Fibroblast of skin of right biceps (primary cell): Measurements from ENCODE around the gene MDN1.
"Not testable (repeated sequence)": the region's sequence is repeated elsewhere in the genome, so short reads cannot be mapped to it uniquely, and the experiment has no call there.

ENCODE experiments used
- DNase-seq: peaks from one replicate; pipeline ENCODE4 v3.0.0-alpha.2; 2013

The MDN1 gene

DNA sequence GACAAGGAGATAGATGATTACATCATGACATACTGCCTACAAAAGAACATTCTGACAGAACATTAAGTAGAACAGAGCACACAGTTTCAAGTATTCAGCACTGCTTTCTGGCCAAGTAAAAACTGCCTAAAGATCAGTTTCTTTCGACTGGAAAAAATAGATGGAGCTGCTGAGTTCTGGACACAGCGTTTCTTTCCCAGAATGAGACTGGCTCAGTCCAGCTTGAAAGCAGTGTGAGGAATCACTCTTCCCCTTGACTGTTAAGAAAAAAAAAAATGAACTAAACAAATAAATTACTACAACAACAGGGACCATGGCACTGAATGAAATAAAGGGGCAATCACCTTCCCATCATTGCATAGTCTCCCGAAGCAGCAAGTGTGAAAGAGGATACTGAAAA is 176.6 kb downstream of the MDN1 start:
- DNase-seq: no peak

GRCh38 chr6:89641581-89641980 is 178.0 kb downstream of the MDN1 start:
- DNase-seq: not testable (repeated sequence)

GRCh38 chr6:89640804-89641203 is 178.8 kb downstream of the MDN1 start:
- peak; percentile 62 for DNase-seq

- DNase-seq: peak; percentile 92
Measured at GRCh38 chr6:89638320-89639195, 181.0 kb downstream of the MDN1 start, which contains the start of gene LYRM2. Gene LYRM2, minus strand, starts transcription at chr6:89638747. Its CDS starts 31 bp downstream, at chr6:89638716.

DNA sequence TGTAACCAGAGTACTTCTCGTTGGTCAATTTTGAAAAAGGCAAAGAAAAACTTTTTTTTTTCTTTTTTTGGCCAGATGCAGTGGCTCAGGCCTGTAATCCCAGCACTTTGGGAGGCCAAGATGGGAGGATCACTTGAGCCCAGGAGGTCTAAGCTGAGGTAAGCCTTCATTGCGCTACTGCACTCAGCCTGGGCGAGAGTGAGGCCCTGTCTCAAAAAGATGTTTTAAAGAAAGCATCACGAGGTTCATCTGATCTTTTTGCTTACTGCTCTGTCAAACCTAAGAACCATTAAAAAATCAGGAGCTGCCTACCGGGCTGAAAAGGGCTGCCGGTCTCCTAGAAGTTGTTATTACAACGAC is 181.7 kb downstream of the MDN1 start:
- DNase-seq: no peak

DNA sequence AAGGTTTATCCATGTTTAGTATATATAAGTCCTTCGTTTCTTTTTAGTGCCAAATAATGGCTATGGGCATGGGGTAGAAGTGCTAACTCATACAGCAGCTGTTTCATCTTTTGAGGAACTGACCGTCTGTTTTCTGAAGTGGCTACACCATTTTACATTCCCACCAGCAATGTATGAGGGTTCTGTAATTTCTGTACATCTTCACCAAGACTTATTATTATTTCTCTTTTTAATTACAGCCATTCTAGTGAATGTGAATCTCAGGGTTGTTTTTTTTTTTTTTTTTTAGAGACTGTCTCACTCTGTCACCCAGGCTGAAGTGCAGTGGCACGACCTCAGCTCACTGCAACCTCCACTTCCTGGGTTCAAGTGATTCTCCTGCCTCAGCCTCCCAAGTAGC is 183.2 kb downstream of the MDN1 start:
- not testable (repeated sequence) for DNase-seq

- no peak for DNase-seq
Measured at GRCh38 chr6:89630488-89630887, 189.1 kb downstream of the MDN1 start.

- no peak for DNase-seq
Measured at GRCh38 chr6:89623749-89624148, 195.8 kb downstream of the MDN1 start.

DNA sequence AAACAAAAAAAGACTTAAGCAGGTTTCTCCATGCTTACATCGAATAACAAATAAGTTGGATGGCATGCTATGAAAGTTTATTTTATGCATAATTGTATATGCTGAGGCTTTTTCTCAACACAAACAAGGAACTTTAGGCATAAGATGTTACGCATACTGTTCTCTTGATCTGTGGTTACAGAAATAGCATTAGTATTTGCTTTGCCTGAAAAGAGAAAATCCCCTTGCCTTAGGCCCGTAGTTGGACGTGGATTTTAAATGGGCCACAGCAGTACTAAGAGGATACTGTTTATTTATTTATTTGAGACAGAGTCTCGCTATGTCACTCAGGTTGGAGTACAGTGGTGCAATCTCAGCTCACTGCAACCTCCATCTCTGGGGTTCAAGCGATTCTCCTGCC is 200.0 kb downstream of the MDN1 start:
- no peak for DNase-seq

- no peak for DNase-seq
Measured at GRCh38 chr6:89618026-89618425, 201.6 kb downstream of the MDN1 start.

DNA sequence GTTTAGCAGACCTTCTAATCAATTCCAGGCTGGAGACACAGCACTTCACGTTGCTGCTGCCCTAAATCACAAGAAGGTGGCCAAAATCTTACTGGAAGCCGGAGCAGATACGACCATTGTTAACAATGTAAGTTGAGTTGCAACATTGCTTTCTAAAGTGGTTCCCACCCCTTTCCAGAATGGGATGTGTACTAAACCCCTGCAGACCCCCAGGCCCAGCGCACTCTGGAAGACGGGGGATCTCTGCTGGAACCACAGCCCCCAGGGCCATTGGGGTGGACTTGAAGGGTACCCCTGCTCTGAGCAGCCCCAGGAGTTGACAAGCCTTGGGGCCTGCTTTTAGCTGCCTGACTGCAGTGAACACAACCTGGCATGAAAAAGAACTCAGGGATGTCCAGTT is 203.1 kb downstream of the MDN1 start:
- no peak for DNase-seq

DNA sequence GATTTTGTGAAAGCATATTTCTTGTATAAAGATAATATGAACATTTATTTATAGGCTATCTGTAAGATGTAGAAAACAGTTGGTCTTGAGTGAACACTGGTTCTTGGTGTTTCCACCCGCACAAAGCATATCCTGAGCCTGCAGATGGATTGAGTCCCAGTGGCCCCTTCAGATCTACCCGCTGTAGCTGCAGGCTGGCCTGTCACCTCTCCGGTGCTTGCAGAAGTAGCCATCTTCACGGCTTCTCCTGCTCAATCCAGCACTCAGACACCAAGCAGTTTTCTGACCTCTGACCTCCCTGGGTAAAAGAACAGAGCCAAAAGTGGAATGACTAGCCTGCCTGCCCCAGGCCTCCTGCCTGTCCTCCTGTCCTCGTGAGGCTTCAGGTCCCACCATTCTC is 203.7 kb downstream of the MDN1 start:
- no peak for DNase-seq

DNA sequence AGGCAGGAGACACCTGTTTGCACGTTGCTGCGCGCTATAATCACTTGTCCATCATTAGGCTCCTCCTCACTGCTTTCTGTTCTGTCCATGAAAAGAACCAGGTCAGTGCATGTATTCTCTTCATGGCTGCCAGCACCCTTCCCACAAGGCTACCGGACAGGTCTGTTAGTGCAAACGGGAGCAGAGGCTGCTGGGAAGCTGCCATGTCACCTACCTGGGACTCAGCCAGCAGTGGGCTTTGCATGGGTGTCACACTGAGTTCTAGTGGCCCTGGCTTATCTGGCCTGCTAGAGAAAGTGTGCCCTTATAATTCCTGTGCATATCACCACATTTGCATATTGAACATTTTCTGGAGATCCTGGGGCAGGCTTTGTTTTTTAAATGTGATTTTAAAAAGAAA is 205.8 kb downstream of the MDN1 start:
- DNase-seq: no peak

- DNase-seq: no peak
Measured at GRCh38 chr6:89612121-89612520, 207.5 kb downstream of the MDN1 start.

- peak; percentile 30 for DNase-seq
Measured at GRCh38 chr6:89611666-89612065, 207.9 kb downstream of the MDN1 start.

DNA sequence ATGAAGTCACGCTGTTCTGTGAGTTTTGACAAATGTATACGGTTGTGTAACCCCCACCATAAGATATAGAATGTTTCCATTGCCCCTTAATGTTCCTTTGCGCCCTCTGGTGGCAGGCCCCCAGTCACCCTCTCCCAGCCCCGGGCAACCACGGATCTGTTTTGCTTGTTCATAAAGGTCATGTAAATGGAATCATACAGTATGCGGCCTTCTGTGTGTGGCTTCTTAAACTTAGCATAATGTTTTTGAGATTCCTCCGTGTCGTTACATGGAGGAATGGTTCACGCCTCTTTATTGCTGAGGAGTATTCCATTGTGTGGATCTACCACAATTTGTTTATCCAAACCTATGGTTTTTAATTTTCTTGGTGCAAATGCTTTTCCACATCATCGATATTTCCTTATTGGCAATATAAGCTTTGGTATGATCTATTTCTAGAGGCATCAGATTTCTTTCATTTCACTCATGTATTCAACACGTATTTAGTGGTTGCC is 209.4 kb downstream of the MDN1 start:
- DNase-seq: peak; percentile 40

- no peak for DNase-seq
Measured at GRCh38 chr6:89605861-89606260, 213.7 kb downstream of the MDN1 start.

GRCh38 chr6:89604653-89605052 is 214.9 kb downstream of the MDN1 start:
- no peak for DNase-seq

DNA sequence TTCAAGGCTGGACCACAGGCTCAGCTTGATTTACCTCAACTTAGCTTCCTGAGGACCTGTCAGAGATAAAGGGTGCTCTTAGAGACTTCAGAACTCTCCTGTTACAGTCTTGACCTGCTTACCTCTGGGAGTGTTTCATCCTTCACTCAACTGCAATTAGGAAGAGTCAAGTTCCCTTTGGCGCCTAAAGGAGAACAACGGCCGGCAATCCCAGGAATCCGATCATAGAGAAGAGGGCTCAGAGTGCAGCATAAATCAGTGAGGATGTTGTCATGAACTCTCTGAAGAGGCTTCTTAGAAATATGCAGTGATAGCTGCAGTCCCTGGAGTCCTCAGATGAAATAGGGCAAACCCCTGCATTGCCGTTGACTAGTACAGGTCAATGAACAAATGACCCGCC is 217.4 kb downstream of the MDN1 start:
- DNase-seq: no peak

- DNase-seq: no peak
Measured at GRCh38 chr6:89599727-89600126, 219.9 kb downstream of the MDN1 start.

- peak; percentile 44 for DNase-seq
Measured at GRCh38 chr6:89597988-89598387, 221.6 kb downstream of the MDN1 start.

DNA sequence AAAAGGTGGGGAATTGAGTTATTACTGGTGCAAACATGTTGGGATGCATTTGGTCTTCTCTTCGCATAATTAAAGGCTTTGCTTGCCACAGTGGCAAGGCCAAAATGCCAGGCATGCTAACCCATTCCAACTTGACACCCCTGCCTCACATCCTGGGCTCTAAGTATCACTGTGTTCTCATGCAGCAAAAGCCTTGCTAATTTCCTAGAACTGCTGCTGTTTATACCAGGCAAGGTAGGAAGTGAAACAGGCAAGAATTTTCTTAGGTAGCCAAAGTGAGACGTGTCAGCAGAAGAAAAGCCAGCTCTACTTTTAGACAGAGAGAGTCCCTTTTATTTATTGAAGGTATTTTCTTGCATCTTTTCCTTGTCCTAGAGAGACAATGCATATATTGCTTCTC is 222.2 kb downstream of the MDN1 start:
- DNase-seq: no peak

- no peak for DNase-seq
Measured at GRCh38 chr6:89596484-89596883, 223.1 kb downstream of the MDN1 start.

- no peak for DNase-seq
Measured at GRCh38 chr6:89596056-89596455, 223.5 kb downstream of the MDN1 start.
